OCI-LY7 (cell line): ENCODE data around the gene SH3BGR.

Experiments used
- CTCF ChIP-seq: fragments of 200-600 bp; sonication (generic); conservative IDR thresholded peaks from 2 replicates; pipeline ENCODE4 v1.5.1; 2014; ENCODE audit warnings: mild to moderate bottlenecking, antibody characterized with exemption, low read length, moderate library complexity, mixed read lengths
- EZH2phosphoT487 ChIP-seq: fragments of 200-600 bp; sonication (generic); IDR thresholded peaks from 2 replicates; pipeline ENCODE4 v1.6.1; 2018; ENCODE audit warnings: low read depth, borderline replicate concordance, mild to moderate bottlenecking, mixed run types, antibody characterized with exemption, low read length, moderate library complexity, mixed read lengths

- TF ChIP-seq CTCF (no peak), EZH2phosphoT487 (no peak)
These were observed 62.0 kb downstream of the SH3BGR start for GRCh38 chr21:39513735-39514134.
